Measurements from ENCODE around the gene DSG4.

- TF ChIP-seq CTCF (IDR thresholded peaks at IDR 0.05; ENCODE audit: insufficient read depth, low read depth, low read length) (peak; percentile 93), EZH2 (IDR thresholded peaks at IDR 0.05; ENCODE audit: insufficient read depth, low read length) (no peak)
Measured at GRCh38 chr18:31424383-31424988, 47.9 kb downstream of the DSG4 start.

Measured in astrocyte (in vitro differentiated cells and primary cell).